Endometrial microvascular endothelial cells (primary cell): ENCODE measurements around the gene STOML1. TPM values are rescaled to one million over a fixed set of nuclear protein-coding genes. Genes with fewer than 3 reads are reported as not detected.
"Not testable (repeated sequence)": the region's sequence is repeated elsewhere in the genome, so short reads cannot be mapped to it uniquely, and the experiment has no call there.

Source experiments
- in situ Hi-C: cut with HindIII; loops from 2 replicates; pipeline ENCODE4 v1.10.0; 2017; ENCODE audit warnings: low sequenced_read_pairs, low pct_unique_long_range_greater_than_20kb; ENCODE audit errors: inconsistent ontology term
- total RNA-seq: library from RNA; depleted of rRNA; stranded (reverse); fragments of >200 nt; gene quantifications from one replicate; pipeline ENCODE4 v1.2.3, GENCODE V29; 2015; ENCODE audit errors: inconsistent ontology term

The STOML1 gene
- total RNA-seq, 1 donor from 2014 or later = 29.1 TPM

DNA sequence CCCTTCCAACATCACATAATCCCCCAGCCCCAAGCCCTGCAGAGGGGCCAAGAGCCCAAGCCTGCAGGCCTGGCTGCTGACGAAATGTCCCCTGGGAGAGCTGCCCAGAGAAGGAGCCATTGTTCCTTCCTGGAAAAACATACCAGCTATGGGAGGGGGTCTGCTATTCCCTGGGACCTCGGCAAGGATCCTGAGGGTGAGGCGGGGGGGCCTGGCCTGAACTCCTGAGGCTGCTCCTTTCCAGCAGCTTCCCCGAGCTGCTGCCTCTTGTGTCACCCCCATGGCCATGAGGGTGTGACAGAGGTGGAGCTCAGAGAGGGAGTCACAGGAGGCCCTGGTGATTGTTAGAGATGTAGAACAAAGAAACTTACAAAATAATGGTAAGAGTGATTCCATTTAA lies 53.0 kb downstream of the STOML1 start:
- in situ Hi-C loops = no loop called here

GRCh38 chr15:73938516-73938915 lies 53.6 kb downstream of the STOML1 start:
- in situ Hi-C loops = not testable (repeated sequence)

- in situ Hi-C loops = no loop called here
Measured at GRCh38 chr15:73937726-73938125, 54.4 kb downstream of the STOML1 start.

GRCh38 chr15:73937296-73937695 lies 54.8 kb downstream of the STOML1 start:
- in situ Hi-C loops = no loop called here

DNA sequence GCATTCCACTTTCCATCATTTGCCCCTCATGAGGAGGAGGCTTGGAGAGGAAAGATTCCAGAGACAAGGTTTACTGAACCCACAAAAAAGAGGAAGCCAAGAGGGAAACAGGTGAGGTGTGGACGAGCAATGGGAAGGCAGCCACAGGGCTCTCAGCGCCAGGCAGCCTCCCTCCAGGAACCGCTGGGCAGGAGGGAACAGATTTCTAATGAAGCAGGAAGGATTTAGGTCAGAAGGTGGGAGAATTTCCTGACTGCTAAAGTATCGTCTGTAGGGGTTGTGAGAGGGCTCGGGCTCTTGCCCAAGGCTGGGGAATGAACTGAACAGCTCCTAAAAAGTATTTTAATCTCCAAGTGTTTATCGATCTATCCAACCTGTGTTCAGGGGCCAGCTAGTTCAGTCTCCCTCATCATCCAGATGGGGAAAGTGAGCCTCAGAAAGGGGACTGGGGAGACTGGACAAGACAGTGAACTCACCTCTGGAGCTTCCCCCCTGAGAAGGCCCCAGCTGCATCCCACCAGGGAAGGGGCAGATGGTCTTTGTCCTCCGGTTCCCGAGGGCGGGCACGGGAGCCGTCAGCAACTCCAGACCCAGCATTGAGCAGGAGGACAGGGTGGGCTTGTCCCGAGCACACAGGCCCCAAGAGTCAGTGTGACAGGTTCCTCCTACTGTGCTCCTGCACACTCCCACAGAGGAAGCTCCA lies 55.4 kb downstream of the STOML1 start:
- in situ Hi-C loops = no loop called here

DNA sequence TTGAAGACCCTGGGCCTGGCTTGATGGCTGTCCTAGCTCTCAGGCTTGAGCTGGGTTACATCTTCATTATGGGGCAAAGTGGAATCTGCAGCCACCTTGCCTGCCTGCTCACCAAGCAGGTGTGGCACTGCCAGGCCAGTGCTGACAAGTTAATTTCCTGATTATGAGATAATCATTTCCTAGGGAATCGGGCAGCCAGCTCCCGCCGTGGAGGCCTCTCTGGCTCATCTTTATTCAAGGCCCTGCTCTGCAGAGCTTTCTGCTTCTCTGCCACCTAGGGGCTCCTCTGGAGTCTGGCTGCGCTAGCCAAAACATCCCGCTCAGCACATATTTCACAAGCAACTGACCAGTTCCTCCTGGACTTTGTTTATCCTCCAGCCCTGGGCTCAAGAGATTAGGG lies 55.9 kb downstream of the STOML1 start:
- in situ Hi-C loops = no loop called here

- in situ Hi-C loops = no loop called here
Measured at GRCh38 chr15:73935547-73935946, 56.5 kb downstream of the STOML1 start.

- in situ Hi-C loops = no loop called here
Measured at GRCh38 chr15:73934281-73934680, 57.8 kb downstream of the STOML1 start.

- in situ Hi-C loops = no loop called here
Measured at GRCh38 chr15:73932381-73933191, 59.5 kb downstream of the STOML1 start.

GRCh38 chr15:73931441-73931840 lies 60.7 kb downstream of the STOML1 start:
- in situ Hi-C loops = no loop called here

DNA sequence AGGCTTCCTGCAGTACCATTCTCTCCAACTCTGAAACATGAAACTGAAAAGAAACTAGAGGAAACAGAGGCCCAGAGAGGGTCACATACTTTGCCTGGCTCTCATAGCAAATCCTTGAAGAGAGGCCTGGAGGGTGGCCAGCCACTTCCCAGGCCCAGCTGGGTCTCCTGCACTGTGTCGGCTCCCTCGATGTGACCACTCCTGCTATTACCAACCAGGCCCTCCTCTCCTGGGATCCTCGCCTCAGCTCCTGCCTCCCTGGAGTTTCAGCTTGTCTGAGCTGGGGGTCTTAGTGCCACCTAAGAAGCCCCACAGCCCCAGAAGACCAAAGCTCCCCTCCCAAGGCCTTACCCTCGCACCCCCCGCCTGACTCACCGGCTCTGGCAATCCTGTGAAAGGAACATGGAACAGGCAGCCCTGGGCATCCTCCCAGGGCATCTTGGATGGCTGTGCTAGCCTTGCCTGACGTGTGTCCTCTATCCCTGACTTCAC lies 61.3 kb downstream of the STOML1 start:
- in situ Hi-C loops = no loop called here

DNA sequence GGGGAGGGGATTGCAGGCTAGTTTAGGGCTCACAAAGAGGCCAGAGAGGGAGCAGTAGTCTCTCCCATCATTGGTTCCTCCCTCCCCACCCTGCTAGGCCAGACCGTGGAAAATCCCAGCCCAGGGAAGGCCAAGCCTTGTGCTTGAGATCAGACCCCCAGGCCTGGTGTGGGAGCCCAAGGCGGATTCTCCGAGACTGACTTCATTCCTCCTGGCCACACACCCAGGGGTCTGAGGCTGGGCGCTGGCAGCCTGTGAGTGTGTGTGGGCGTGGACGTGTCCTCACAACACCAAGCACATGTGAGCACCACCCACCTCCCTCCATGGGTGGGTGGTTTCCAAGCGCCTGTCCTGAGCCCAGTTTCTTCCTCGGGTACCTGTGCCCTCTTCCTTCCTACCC lies 61.7 kb downstream of the STOML1 start:
- in situ Hi-C loops = no loop called here

GRCh38 chr15:73928971-73929627 lies 63.0 kb downstream of the STOML1 start:
- in situ Hi-C loops = no loop called here

Other genes with a start within 250 kb of the STOML1 start
- gene INSYN1, start 238.9 kb downstream of the STOML1 start, total RNA-seq = not detected
- not detected for gene TBC1D21, start 118.7 kb downstream of the STOML1 start, total RNA-seq
- 0.46 TPM for gene LOXL1, start 65.8 kb downstream of the STOML1 start, total RNA-seq
- 78.4 TPM for gene PML, start 2.4 kb upstream of the STOML1 start, total RNA-seq
- gene GOLGA6A, start 90.3 kb upstream of the STOML1 start, total RNA-seq = 0.84 TPM
- not detected for gene ISLR2, start 138.3 kb upstream of the STOML1 start, total RNA-seq
- 1.2 TPM for gene ISLR, start 181.4 kb upstream of the STOML1 start, total RNA-seq
- gene STRA6, start 210.5 kb upstream of the STOML1 start, total RNA-seq = 0.56 TPM
- not detected for gene CCDC33, start 244.0 kb upstream of the STOML1 start, total RNA-seq